Astrocyte (in vitro differentiated cells and primary cell): Measurements from ENCODE around the gene RECK. TPM values are rescaled to one million over a fixed set of nuclear protein-coding genes. Genes with fewer than 3 reads are reported as not detected.
A peak's percentile ranks its signal among the peaks of the same experiment; 100 is the strongest.

Experiments used
- DNase-seq: peaks from one replicate; pipeline ENCODE4 v3.0.0-alpha.2; 2010; ENCODE audit warnings: low read depth
- FAIRE-seq: peaks from 2 replicates; lab custom pipeline; 2011; peaks lifted over from hg19 to GRCh38; lab: Jason Lieb, UNC
- H2AFZ ChIP-seq: 2 replicates; pipeline ENCODE4 v1.6.0; 2012; ENCODE audit warnings: low read depth, low read length, inconsistent platforms
- H3K27ac ChIP-seq: 2 replicates; pipeline ENCODE4 v1.5.1; 2011; ENCODE audit warnings: low read depth, low read length, inconsistent platforms
- H3K27me3 ChIP-seq: 2 replicates; pipeline ENCODE4 v1.6.0; 2011; ENCODE audit warnings: low read length, inconsistent platforms; ENCODE audit not compliant: insufficient read depth
- H3K36me3 ChIP-seq: 2 replicates; pipeline ENCODE4 v1.5.1; 2011; ENCODE audit warnings: low read length, inconsistent platforms; ENCODE audit not compliant: insufficient read depth
- H3K4me1 ChIP-seq: 2 replicates; pipeline ENCODE4 v1.5.1; 2011; ENCODE audit warnings: low read length, inconsistent platforms; ENCODE audit not compliant: insufficient read depth
- H3K4me2 ChIP-seq: 2 replicates; pipeline ENCODE4 v1.6.0; 2012; ENCODE audit warnings: low read length, inconsistent platforms
- H3K4me3 ChIP-seq: 2 replicates; pipeline ENCODE4 v1.5.1; 2011; ENCODE audit warnings: low read depth, mild to moderate bottlenecking, low read length, inconsistent platforms; ENCODE audit not compliant: insufficient read depth
- H3K79me2 ChIP-seq: 2 replicates; pipeline ENCODE4 v1.6.0; 2012; ENCODE audit warnings: mild to moderate bottlenecking, low read length, inconsistent platforms; ENCODE audit not compliant: insufficient read depth
- H3K9ac ChIP-seq: 2 replicates; pipeline ENCODE4 v1.6.0; 2012; ENCODE audit warnings: mild to moderate bottlenecking, low read length, inconsistent platforms
- H3K9me3 ChIP-seq: 2 replicates; pipeline ENCODE4 v1.5.1; 2012; ENCODE audit warnings: low read depth, mild to moderate bottlenecking, low read length, inconsistent platforms; ENCODE audit not compliant: insufficient read depth
- H4K20me1 ChIP-seq: 2 replicates; pipeline ENCODE4 v1.6.0; 2012; ENCODE audit warnings: low read length, inconsistent platforms; ENCODE audit not compliant: insufficient read depth
- H3K27ac Mint-ChIP-seq: one replicate; pipeline ENCODE4 v1.8.0; 2021; ENCODE audit warnings: mild to moderate bottlenecking, mixed read lengths; ENCODE audit not compliant: unreplicated experiment
- H3K27me3 Mint-ChIP-seq: one replicate; pipeline ENCODE4 v1.8.0; 2021; ENCODE audit warnings: low read depth, mixed read lengths; ENCODE audit not compliant: unreplicated experiment
- H3K36me3 Mint-ChIP-seq: one replicate; pipeline ENCODE4 v1.8.0; 2021; ENCODE audit warnings: low read depth, mixed read lengths; ENCODE audit not compliant: unreplicated experiment
- H3K4me1 Mint-ChIP-seq: one replicate; pipeline ENCODE4 v1.8.0; 2021; ENCODE audit warnings: low read depth, mixed read lengths; ENCODE audit not compliant: unreplicated experiment
- H3K4me3 Mint-ChIP-seq: one replicate; pipeline ENCODE4 v1.8.0; 2021; ENCODE audit warnings: mild to moderate bottlenecking, moderate library complexity, mixed read lengths; ENCODE audit not compliant: unreplicated experiment
- H3K9me3 Mint-ChIP-seq: one replicate; pipeline ENCODE4 v1.8.0; 2021; ENCODE audit warnings: mild to moderate bottlenecking, mixed read lengths; ENCODE audit not compliant: unreplicated experiment
- CTCF ChIP-seq: IDR thresholded peaks from 2 replicates; pipeline ENCODE4 v1.5.1; 2011; ENCODE audit warnings: low read depth, mild to moderate bottlenecking, inconsistent platforms, low read length, moderate library complexity; ENCODE audit not compliant: insufficient read depth
- EZH2 ChIP-seq: IDR thresholded peaks from 2 replicates; pipeline ENCODE4 v1.6.1; 2012; ENCODE audit warnings: mild to moderate bottlenecking, low read length, inconsistent platforms; ENCODE audit not compliant: insufficient read depth
- total RNA-seq: library from RNA; stranded (reverse); gene quantifications from 2 replicates; pipeline ENCODE4 v1.2.1, GENCODE V29; 2021

RECK gene
- total RNA-seq, 1 donor from 2014 or later = 21.6 TPM

DNA sequence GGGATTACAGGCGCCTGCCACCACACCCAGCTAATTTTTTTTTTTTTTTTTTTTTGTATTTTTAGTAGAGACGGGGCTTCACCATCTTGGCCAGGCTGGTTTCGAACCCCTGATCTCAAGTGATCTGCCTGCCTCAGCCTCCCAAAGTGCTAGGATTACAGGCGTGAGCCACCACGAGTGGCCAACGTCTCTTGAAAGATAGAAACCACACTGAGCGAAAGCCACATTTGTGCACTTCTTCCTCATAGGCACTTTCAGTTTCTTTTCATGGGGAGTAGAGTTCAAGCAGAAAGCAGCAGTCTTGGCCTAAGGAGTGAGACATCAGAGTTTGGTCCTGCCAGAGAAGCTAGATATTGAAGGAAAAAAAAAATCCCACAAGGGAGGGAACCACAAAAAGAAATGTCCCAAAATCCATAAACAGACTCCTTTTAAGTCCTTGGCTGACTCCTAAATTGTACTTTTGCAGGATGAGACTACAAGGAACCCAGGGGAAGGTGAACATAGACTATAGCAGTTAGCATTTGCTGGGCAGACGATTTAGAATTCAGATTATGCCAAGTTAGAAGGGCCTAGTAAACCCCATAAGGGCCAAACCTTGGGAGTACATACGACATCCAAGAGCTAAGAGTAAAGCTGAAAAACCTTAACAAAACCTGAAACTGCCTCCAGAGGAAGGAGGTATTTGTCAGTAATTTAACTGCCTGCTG, 55.9 kb downstream of the RECK start:
- Histone ChIP-seq H3K4me3 (no peak overlapping the region), H3K36me3 (no peaks in the 10 kb centered on the region), H3K27me3 (no peaks in the 10 kb centered on the region), H3K4me1 (peaks cover 11% of the 10 kb centered on the region), H3K9me3 (no peaks in the 10 kb centered on the region), H4K20me1 (no peaks in the 10 kb centered on the region), H2AFZ (no peak overlapping the region), H3K4me2 (no peak overlapping the region), H3K79me2 (no peaks in the 10 kb centered on the region), H3K27ac (no peak overlapping the region), H3K9ac (no peak overlapping the region)
- DNase-seq (no peak), FAIRE-seq (no peak)
- Mint-ChIP-seq H3K4me3 (no peak overlapping the region), H3K9me3 (no peaks in the 10 kb centered on the region), H3K4me1 (peaks cover 37% of the 10 kb centered on the region), H3K36me3 (peaks cover 3% of the 10 kb centered on the region), H3K27me3 (no peaks in the 10 kb centered on the region), H3K27ac (peak overlapping the region; percentile 73)
- no peak for TF ChIP-seq CTCF
- no peak for TF ChIP-seq EZH2

DNA sequence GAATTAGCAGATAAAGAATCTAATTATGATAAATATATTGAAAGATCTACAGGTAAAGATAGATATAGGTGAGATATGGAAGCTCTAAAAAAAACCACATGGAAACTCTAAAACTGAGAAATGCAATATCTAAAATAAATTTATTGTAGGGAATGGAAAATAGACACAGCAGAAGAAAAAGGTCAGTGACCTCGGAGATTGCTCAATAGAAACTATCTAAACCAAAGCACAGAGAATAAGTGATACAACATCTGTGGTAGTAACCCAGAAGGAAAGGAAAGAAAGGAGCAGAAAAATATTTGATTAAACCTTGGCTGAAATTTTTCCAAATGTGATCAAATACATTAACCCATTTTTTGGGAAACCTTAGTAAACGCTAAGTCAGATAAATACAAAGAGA, 56.7 kb downstream of the RECK start:
- Histone ChIP-seq H3K36me3 (no peaks in the 10 kb centered on the region), H3K4me3 (no peak overlapping the region), H3K4me1 (peaks cover 11% of the 10 kb centered on the region), H3K79me2 (no peaks in the 10 kb centered on the region), H3K27me3 (no peaks in the 10 kb centered on the region), H3K9ac (no peak overlapping the region), H3K9me3 (no peaks in the 10 kb centered on the region), H4K20me1 (no peaks in the 10 kb centered on the region), H3K27ac (no peak overlapping the region), H3K4me2 (no peak overlapping the region), H2AFZ (no peak overlapping the region)
- Mint-ChIP-seq H3K27ac (no peak overlapping the region), H3K27me3 (no peaks in the 10 kb centered on the region), H3K9me3 (no peaks in the 10 kb centered on the region), H3K4me3 (no peak overlapping the region), H3K36me3 (no peaks in the 10 kb centered on the region), H3K4me1 (peaks cover 41% of the 10 kb centered on the region)
- no peak for TF ChIP-seq CTCF
- DNase-seq = no peak
- FAIRE-seq = no peak

DNA sequence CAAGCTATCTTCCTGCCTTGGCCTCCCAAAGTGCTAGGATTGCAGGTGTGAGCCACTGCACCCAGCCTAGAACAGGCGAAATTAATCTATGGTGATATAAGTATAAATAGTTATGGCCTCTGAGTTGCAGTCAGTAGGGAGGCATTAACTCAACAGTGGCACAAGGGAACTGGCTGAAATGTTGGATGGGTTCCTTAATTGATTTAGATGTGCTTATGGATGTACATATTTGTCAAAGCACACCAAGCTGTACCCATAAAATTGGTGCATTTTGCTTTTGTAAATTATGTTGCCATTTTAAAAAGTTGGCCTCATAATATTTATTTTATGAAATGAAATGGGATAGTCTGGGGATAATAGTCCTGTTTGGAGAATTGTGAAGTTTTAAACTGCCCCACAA, 63.0 kb downstream of the RECK start:
- no peaks in the 10 kb centered on the region for H3K9me3 ChIP-seq
- H3K27ac Mint-ChIP-seq = peak overlapping the region; percentile 100

More for the DNA sequence above, 63.0 kb downstream of the RECK start:
- Mint-ChIP-seq H3K4me3 (no peak overlapping the region), H3K36me3 (peaks cover under 1% of the 10 kb centered on the region), H3K9me3 (no peaks in the 10 kb centered on the region), H3K4me1 (peaks cover 49% of the 10 kb centered on the region), H3K27me3 (no peaks in the 10 kb centered on the region)
- DNase-seq (no peak), FAIRE-seq (no peak)
- Histone ChIP-seq H3K36me3 (no peaks in the 10 kb centered on the region), H4K20me1 (no peaks in the 10 kb centered on the region), H3K4me2 (no peak overlapping the region), H3K27me3 (no peaks in the 10 kb centered on the region), H3K4me1 (peaks cover 34% of the 10 kb centered on the region), H3K4me3 (no peak overlapping the region), H2AFZ (no peak overlapping the region), H3K9ac (no peak overlapping the region), H3K27ac (no peak overlapping the region), H3K79me2 (no peaks in the 10 kb centered on the region)
- TF ChIP-seq EZH2 (no peak), CTCF (no peak)
